ENCODE results near the gene NSD2. TPM values are rescaled to one million over a fixed set of nuclear protein-coding genes. Genes with fewer than 3 reads are reported as not detected.

The NSD2 gene
- total RNA-seq, 2 donors from 2014 or later, result 23.8 to 36.3 TPM

GRCh38 chr4:1953335-1953734, 82.1 kb downstream of the NSD2 start:
- Histone ChIP-seq H3K27ac (no peak overlapping the region), H3K27me3 (no peaks in the 10 kb centered on the region), H3K4me1 (no peaks in the 10 kb centered on the region), H3K4me3 (no peak overlapping the region), H3K9me3 (no peaks in the 10 kb centered on the region), H3K36me3 (peaks cover 13% of the 10 kb centered on the region)
- DNase-seq (ENCODE audit: low spot score), result no peak
- TF ChIP-seq, protein P1, sequence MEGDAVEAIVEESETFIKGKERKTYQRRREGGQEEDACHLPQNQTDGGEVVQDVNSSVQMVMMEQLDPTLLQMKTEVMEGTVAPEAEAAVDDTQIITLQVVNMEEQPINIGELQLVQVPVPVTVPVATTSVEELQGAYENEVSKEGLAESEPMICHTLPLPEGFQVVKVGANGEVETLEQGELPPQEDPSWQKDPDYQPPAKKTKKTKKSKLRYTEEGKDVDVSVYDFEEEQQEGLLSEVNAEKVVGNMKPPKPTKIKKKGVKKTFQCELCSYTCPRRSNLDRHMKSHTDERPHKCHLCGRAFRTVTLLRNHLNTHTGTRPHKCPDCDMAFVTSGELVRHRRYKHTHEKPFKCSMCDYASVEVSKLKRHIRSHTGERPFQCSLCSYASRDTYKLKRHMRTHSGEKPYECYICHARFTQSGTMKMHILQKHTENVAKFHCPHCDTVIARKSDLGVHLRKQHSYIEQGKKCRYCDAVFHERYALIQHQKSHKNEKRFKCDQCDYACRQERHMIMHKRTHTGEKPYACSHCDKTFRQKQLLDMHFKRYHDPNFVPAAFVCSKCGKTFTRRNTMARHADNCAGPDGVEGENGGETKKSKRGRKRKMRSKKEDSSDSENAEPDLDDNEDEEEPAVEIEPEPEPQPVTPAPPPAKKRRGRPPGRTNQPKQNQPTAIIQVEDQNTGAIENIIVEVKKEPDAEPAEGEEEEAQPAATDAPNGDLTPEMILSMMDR (IDR thresholded peaks at IDR 0.05), result no peak

- no peak overlapping the region for H3K27ac ChIP-seq
- no peaks in the 10 kb centered on the region for H3K27me3 ChIP-seq
- TF ChIP-seq, protein P1 (IDR thresholded peaks at IDR 0.05), result no peak
- H3K9me3 ChIP-seq, result no peaks in the 10 kb centered on the region
- H3K4me1 ChIP-seq, result peaks cover 0 to 8% of the 10 kb centered on the region in 2 donors
- no peak for DNase-seq (ENCODE audit: low spot score)
- peaks cover 30% of the 10 kb centered on the region for H3K36me3 ChIP-seq
- no peak overlapping the region for H3K4me3 ChIP-seq
Measured at GRCh38 chr4:1956631-1957030, 85.4 kb downstream of the NSD2 start.

DNA sequence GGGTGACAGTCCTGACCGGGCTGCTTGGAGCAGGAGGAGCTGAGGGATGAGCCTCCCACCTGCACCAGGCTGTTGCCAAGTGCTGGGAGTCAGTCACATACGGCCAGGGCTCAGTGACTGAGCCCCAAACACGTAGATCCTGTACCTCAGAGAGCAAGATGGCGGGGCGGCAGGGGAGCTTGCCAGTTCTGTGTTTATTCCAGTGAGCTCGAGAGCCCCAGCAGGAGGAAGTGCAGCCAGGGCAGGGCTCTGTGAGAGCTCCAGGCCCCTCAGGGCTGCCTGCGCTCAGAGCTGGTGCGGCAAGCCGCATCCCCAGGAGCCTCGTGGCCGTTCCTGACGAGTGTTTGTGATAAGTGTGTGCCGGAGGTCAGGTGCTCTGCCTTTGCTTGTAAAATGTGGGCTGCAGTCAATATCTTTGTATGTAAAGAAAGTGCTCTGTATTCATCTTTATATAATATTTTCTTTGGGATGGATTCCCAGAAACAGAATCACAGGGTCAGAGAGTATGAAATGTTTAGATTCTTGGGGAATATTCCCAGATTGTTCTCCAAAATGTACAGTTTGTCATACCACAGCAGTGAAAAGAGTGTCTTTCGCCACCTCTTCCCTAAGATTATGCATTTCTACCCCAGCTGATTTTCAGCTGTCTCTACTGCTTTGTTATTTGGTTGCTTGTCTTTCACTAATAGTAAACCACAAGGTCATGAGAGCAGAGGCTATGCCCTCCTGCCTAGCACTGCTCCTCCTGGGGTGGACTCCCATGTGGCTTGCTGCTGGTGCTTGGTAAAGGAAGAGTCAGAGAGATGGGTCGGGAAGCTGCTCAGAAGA, 87.3 kb downstream of the NSD2 start:
- TF ChIP-seq, protein P1 (IDR thresholded peaks at IDR 0.05), result no peak
- peak overlapping the region in 1 of 2 donors; percentile 26 for H3K27ac ChIP-seq
- no peaks in the 10 kb centered on the region for H3K9me3 ChIP-seq
- H3K4me1 ChIP-seq, result peaks cover 0 to 12% of the 10 kb centered on the region in 2 donors
- no peak overlapping the region for H3K4me3 ChIP-seq
- H3K27me3 ChIP-seq, result no peaks in the 10 kb centered on the region
- H3K36me3 ChIP-seq, result peaks cover 37% of the 10 kb centered on the region
- DNase-seq (ENCODE audit: low spot score), result no peak

GRCh38 chr4:1959104-1959384, 87.9 kb downstream of the NSD2 start:
- H3K27ac ChIP-seq, result no peak overlapping the region
- H3K4me3 ChIP-seq, result no peak overlapping the region
- no peaks in the 10 kb centered on the region for H3K9me3 ChIP-seq
- TF ChIP-seq, protein P1 (IDR thresholded peaks at IDR 0.05), result no peak
- H3K36me3 ChIP-seq, result peaks cover 37% of the 10 kb centered on the region
- no peak for DNase-seq (ENCODE audit: low spot score)
- no peaks in the 10 kb centered on the region for H3K27me3 ChIP-seq
- H3K4me1 ChIP-seq, result peaks cover 0 to 12% of the 10 kb centered on the region in 2 donors

DNA sequence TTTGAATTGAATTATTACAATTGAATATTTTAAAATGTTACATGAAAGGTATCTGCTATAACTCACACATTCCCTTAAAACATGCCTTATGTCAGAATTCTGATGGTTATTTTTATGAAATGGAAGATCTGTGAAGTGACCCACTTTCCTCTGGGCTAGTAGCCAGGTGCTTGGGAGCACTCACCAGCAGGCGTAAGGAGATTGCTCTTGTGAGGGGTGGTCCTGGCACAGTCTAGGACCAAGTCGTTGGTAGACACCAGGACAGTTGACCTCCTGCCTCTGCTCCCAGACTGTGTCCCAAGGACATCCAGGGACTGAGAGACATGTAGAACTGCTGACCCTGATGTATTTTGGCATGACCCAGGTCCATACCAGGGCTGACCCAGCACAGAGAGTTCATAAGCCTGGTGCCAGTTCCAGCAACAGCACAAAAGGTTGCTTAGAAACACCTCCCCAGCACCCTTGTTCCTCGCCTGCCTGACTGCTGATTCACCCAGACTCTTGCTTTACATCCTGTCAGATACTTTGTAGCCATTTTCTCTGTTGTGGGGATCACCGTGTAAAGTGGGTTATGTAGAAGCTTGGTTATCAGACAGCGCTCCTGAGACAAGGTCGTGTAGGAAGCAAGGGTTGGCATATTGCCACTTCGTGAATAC, 89.1 kb downstream of the NSD2 start:
- H3K27ac ChIP-seq, result no peak overlapping the region
- no peak for DNase-seq (ENCODE audit: low spot score)
- H3K9me3 ChIP-seq, result no peaks in the 10 kb centered on the region
- no peaks in the 10 kb centered on the region for H3K27me3 ChIP-seq
- H3K4me3 ChIP-seq, result no peak overlapping the region
- peaks cover 0 to 12% of the 10 kb centered on the region in 2 donors for H3K4me1 ChIP-seq
- peaks cover 34% of the 10 kb centered on the region for H3K36me3 ChIP-seq
- TF ChIP-seq, protein P1 (IDR thresholded peaks at IDR 0.05), result no peak

All from right atrium auricular region (tissue), 2 donors.